Cerebellar nuclear complex (tissue), 1 donor: ENCODE results near the gene PSMA6.
"Not testable (repeated sequence)": the region's sequence is repeated elsewhere in the genome, so short reads cannot be mapped to it uniquely, and the experiment has no call there.

Experiments used
- DNase-seq, 2 experiments: peaks; one replicate each; lab custom pipeline; 2025; lab: John Stamatoyannopoulos, UW

The PSMA6 gene

DNA sequence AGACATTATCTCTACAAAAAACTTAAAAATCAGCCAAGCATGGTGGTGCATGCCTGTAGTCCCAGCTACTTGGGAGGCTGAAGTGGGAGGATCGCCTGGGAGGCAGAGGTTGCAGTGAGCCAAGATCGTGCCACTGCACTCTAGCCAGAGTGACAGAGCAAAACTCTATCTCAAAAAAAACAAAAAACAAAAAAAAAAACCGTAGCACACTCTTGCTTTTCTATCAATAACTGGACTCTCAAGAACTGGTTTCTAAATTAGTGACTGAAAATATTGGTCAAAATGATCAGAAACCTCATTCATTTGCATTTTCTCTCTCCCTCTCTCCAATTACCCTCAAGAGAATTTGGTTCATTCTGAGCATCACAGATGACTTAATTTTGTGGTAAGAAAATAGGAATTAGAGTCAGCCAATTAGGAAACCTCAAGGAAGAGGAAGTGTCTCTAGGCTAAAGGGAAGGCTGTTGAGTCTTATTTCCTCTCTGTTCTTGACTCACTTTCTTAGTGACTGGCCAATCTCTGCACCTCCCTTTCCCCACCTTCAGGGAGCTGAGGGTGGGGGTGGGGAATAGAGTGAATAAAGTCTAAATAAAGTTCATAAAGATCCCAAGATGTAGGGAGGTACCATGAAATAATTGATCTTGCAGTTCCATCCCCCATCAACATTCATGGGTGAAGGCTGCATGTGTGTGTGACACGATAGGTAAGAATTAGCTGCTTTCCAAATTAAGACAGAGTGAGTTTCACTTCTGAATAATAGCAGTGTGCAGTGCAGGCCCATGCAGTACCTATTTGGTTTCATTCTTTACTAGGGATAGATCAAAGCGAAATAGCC, 6.8 kb upstream of the PSMA6 start:
- no peak for DNase-seq

DNA sequence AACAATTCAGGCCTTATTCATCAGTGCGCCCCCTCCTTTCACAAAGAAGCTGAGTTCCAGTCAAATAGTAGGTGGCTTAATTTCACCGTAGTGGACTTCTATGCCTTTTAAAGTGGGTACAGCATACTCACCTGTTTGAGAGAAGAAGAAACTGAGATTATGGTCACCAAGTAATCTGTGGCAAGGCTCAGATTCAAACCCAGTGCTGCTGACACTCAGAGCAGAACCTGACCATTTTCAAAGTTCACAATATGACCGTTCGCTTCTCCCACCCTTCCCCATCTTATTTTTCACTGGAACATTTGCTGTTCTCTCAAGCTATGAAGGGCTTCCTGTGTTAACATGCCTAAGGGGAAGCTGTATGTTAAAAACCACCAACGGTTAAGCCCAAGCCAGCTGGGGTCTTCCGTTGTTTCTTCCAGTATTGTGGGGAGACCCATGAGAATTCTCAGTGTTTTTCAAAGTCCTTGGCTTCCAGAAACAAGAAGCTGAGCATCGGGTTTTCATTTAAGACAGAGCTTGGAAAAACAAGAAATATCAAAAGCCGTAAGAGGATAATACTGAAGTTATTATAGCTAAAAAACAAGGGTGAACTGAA, 6.1 kb upstream of the PSMA6 start:
- no peak for DNase-seq

- no peak for DNase-seq
Measured at GRCh38 chr14:35286707-35287106, 5.5 kb upstream of the PSMA6 start.

DNA sequence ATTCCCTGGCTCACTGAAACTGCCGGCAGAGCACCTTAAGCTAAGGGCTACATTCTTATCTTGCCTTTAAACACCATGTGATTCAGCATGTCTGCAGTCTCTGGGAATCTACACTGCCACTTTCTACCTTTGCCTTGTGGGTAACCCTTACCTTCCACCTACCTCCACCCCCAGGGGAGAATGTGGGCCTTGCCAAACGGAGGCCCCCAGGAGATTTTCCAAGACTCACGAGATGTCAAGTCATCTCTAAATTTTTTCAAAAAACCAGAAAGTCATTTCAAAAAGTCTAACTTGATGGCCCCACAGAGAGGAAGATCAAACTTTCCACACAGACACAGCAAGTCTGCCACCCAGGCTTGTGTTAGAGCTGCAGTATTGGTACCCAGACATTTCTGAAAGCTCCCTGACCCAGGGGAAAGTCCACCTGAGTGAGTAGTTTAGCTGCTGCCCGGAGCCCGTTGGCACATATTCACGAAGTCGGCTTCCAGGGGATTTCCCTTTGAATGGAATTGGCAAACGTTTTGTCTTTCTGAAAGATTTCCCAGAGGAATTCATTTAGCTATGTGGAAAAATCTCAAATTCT, 4.7 kb upstream of the PSMA6 start:
- DNase-seq, result no peak

DNA sequence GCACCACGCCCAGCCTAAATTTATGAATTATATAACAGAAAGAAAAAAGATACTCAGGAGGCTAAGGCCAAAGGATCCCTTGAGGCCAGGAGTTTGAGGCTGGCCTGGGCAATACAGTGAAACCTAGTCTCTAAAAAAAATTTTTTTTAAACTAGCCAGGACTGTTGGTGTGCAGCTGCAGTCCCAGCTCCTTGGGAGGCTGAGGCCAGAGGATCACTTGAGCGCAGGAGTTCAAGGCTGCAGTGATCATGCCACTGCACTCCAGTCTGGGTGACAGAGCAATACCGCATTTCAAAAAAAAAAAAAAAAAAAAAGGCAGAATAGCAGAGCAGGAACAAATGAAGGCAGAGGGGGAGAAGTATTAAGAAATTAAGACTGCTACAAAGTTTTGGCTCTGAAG, 2.6 kb upstream of the PSMA6 start:
- DNase-seq, result no peak

GRCh38 chr14:35292770-35293561, 784 bp downstream of the PSMA6 start:
- no peak for DNase-seq

DNA sequence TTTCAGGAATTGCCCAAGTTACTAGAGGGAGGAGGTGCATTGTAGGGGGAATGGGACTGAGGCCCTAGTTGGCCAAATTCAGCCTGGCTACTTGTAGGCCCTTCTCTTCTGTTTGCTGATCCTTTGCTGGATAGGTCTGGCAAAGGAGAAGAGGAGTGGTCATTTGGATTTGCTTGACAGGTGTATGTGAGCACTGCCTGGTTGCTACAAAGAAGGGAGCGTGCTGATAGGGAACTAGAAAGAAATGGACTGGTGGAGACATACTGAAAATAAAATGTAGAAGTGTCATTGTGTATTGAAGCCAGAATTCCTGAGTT, 3.6 kb downstream of the PSMA6 start:
- no peak for DNase-seq

- no peak for DNase-seq
Measured at GRCh38 chr14:35296545-35296944, 4.4 kb downstream of the PSMA6 start.

GRCh38 chr14:35297706-35298105, 5.5 kb downstream of the PSMA6 start:
- DNase-seq, result no peak

- no peak for DNase-seq
Measured at GRCh38 chr14:35298351-35298750, 6.2 kb downstream of the PSMA6 start.

GRCh38 chr14:35299708-35300107, 7.5 kb downstream of the PSMA6 start:
- DNase-seq, result no peak

DNA sequence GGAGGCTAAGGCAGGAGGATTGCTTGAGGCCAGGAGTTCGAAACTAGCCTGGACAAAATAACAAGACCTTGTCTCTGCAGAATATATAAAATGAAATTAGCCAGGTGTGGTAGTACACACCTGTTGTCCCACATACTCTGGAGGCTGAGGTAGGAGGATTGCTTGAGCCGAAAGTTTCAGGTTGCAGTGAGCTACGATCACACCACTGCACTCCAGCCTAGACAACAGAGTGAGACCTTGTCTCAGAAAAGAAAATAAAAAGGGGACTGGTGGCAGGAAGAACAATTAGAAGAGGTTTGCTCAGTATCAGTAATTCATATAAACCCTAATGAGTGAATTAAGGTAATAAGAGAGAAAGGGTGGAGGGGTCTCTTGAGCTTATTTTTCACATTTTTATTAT, 8.0 kb downstream of the PSMA6 start:
- DNase-seq, result no peak

DNA sequence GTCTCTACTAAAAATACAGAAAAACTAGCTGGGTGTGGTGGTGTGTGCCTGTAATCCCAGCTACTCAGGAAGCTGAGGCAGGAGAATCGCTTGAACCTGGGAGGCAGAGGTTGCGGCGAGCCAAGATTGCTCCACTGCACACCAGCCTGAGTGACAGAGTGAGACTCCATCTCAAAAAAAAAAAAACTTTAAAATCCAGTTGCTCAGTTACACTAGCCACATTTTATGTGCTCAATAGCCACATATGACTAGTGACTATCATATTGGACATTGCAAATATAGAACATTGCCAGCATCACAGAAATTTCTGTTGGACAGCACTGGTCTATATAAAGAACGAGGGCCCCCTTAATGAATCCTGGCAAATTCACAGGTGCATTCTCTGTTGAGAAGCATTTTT, 9.2 kb downstream of the PSMA6 start:
- not testable (repeated sequence) for DNase-seq

- DNase-seq, result no peak
Measured at GRCh38 chr14:35301735-35302528, 9.8 kb downstream of the PSMA6 start.

DNA sequence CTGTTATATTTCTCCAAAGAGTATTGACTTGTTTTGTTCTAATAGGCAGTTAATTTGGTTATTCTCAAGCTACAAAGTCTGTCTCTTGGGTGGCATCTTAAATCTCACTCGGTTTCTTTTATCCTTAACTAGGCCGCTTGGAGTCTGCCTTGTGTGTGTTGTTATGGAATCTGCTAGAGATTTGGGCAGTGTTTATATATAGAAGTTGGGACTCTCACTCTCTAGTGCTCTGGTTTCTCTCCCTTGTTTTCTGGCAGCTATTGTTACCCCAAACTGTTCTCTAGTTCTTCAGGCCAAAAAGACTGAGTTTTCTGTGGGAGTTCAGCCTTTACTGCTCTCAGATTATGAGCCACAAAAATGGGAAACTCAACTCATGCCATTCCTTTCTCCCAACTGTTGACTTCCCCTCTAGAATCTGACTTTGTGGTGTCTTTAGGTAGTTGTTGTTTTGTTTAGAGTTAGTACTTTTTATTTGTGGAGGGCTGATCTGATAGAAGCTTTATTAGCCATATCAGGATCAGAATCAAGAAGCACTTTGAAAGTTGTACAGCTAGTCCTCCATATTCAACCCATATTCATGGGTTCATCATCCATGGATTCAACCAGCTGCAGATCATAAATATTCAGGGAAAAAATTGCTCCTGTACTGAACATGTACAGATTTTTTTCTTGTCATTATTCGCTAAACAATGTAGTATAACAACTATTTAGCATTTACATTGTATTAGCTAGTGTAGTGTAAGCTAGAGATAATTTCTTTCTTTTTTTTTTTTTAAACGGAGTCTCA, 11.2 kb downstream of the PSMA6 start:
- no peak for DNase-seq

DNA sequence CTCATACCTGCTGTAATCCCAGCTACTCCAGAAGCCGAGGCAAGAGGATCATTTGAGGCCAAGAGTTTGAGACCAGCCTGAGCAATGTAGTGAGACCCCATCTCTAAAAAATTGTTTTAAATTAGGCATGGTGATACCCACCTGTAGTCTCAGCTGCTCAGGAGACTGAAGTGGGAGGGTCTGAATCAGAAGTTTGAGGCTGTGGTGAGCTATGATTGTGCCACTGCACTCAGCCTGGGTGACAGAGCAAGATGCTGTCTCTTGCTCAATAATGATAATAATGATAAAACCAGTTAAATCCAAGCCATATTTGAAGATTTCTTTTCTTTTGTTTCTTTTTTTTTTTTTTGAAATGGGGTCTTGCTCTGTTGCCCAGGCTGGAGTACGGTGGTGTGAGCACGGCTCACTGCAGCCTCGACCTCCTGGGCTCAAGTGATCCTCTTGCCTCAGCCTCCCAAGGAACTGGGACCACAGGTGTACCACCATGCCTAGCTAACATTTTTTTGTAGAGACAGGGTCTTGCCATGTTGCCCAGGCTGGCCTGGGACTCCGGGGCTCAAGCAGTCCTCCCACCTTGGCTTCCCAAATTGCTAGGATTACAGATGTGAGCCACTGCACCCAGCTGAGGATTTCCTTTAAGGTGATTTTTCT, 12.8 kb downstream of the PSMA6 start:
- no peak for DNase-seq

- no peak for DNase-seq
Measured at GRCh38 chr14:35305633-35306032, 13.5 kb downstream of the PSMA6 start.

DNA sequence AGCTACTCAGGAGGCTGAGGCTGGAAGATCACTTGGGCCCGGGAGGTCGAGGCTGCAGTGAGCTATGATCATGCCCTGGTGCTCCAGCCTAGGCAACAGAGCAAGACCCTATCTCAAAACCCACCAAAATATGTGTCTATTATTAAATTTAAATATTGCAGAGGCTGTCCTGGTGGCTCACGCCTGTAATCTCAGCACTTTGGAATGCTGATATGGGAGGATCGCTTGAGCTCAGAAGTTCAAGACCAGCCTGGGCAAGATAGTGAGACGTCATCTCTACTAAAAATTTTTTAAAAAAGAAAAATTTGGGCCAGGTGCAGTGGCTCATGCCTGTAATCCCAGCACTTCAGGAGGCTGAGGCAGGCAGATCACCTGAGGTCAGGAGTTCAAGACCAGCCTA, 13.9 kb downstream of the PSMA6 start:
- DNase-seq, result no peak

GRCh38 chr14:35317820-35318219, 25.6 kb downstream of the PSMA6 start:
- no peak for DNase-seq

DNA sequence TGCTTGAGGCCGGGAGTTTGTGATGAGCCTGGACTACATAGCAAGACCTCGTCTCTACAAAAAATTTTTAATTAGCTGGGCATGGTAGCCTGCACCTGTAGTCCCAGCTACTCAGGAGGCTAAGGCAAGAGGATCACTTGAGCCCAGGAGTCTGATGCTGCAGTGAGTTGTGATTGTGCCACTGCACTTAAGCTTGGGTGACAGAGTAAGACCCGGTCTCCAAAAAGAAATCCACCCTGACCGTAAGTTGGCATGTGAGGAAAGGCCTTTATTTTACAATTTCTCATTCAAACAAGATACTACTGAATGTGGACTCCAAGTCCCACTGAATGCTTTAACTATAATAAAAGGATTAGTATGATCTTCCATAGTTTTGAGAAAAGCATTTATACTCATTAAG, 27.3 kb downstream of the PSMA6 start:
- DNase-seq, result no peak

GRCh38 chr14:35320472-35320871, 28.3 kb downstream of the PSMA6 start:
- no peak for DNase-seq
